ENCODE data around the gene B3GNT7.

GRCh38 chr2:231396058-231396821, 730 bp downstream of the B3GNT7 start:
- TF ChIP-seq CTCF (IDR thresholded peaks at IDR 0.05; ENCODE audit: low read depth, low read length, missing input control) = no peak
- no peak for TF ChIP-seq GABPA (IDR thresholded peaks at IDR 0.05 in 1 of 2, conservative IDR thresholded peaks at IDR 0.05 in 1 of 2)

Measured in liver (tissue), 3 donors.